ES-I3 (cell line): ENCODE measurements around the gene HSF2.
"Not testable (repeated sequence)": the region's sequence is repeated elsewhere in the genome, so short reads cannot be mapped to it uniquely, and the experiment has no call there.

Source experiments
- H3K36me3 ChIP-seq: 2 replicates; pipeline ENCODE4 v1.6.1; 2013; ENCODE audit warnings: mild to moderate bottlenecking, low read length, control low read depth, moderate library complexity; ENCODE audit not compliant: insufficient read depth
- H3K4me1 ChIP-seq: 2 replicates; pipeline ENCODE4 v1.6.1; 2013; ENCODE audit warnings: mild to moderate bottlenecking, control low read depth, low read length; ENCODE audit not compliant: insufficient read depth
- H3K9ac ChIP-seq: 2 replicates; pipeline ENCODE4 v1.6.1; 2013; ENCODE audit warnings: low read depth, mild to moderate bottlenecking, low read length, moderate library complexity
- H3K9me3 ChIP-seq: 2 replicates; pipeline ENCODE4 v1.6.1; 2013; ENCODE audit warnings: mild to moderate bottlenecking, low read length, moderate library complexity; ENCODE audit not compliant: control insufficient read depth, insufficient read depth

HSF2 gene

GRCh38 chr6:122454673-122455072 is 55.2 kb downstream of the HSF2 start:
- no peaks in the 10 kb centered on the region for H3K9me3 ChIP-seq
- H3K4me1 ChIP-seq = peaks cover 6% of the 10 kb centered on the region; the same call in 1 of the 2 replicates
- no peak overlapping the region for H3K9ac ChIP-seq
- peaks cover 3% of the 10 kb centered on the region; the same call in 1 of the 2 replicates for H3K36me3 ChIP-seq

GRCh38 chr6:122455116-122455515 is 55.7 kb downstream of the HSF2 start:
- H3K36me3 ChIP-seq, H3K4me1 ChIP-seq, H3K9ac ChIP-seq, H3K9me3 ChIP-seq: not testable (repeated sequence)

- H3K4me1 ChIP-seq = no peaks in the 10 kb centered on the region; the same call in 1 of the 2 replicates
- H3K9ac ChIP-seq = no peak overlapping the region
- peaks cover 3% of the 10 kb centered on the region; the same call in 1 of the 2 replicates for H3K36me3 ChIP-seq
- H3K9me3 ChIP-seq = no peaks in the 10 kb centered on the region
These were observed 58.6 kb downstream of the HSF2 start for GRCh38 chr6:122458087-122458486.

GRCh38 chr6:122459240-122459639 is 59.8 kb downstream of the HSF2 start:
- Histone ChIP-seq H3K9me3 (no peaks in the 10 kb centered on the region), H3K4me1 (no peaks in the 10 kb centered on the region), H3K36me3 (peaks cover 3% of the 10 kb centered on the region; the same call in 1 of the 2 replicates), H3K9ac (no peak overlapping the region)

GRCh38 chr6:122459865-122460416 is 60.5 kb downstream of the HSF2 start:
- H3K9ac ChIP-seq, H3K36me3 ChIP-seq, H3K4me1 ChIP-seq, H3K9me3 ChIP-seq: not testable (repeated sequence)

GRCh38 chr6:122461885-122462284 is 62.4 kb downstream of the HSF2 start:
- Histone ChIP-seq H3K36me3 (peaks cover 3% of the 10 kb centered on the region; the same call in 1 of the 2 replicates), H3K4me1 (no peaks in the 10 kb centered on the region), H3K9me3 (no peaks in the 10 kb centered on the region), H3K9ac (no peak overlapping the region)

GRCh38 chr6:122471107-122472021 is 71.9 kb downstream of the HSF2 start, which contains the start of gene SERINC1:
Gene SERINC1 (minus strand): TSS chr6:122471807. CDS start chr6:122471737, 70 bp downstream.
- Histone ChIP-seq H3K9ac (peak within 1 kb of the TSS; percentile 79), H3K36me3 (no peaks in the 10 kb centered on the region), H3K4me1 (no peaks in the 10 kb centered on the region), H3K9me3 (no peaks in the 10 kb centered on the region)

- Histone ChIP-seq H3K9ac (peak overlapping the region; percentile 79), H3K4me1 (no peaks in the 10 kb centered on the region), H3K36me3 (no peaks in the 10 kb centered on the region), H3K9me3 (no peaks in the 10 kb centered on the region)
These were observed 72.5 kb downstream of the HSF2 start for GRCh38 chr6:122472022-122472340.

GRCh38 chr6:122476131-122476530 is 76.7 kb downstream of the HSF2 start:
- Histone ChIP-seq H3K9ac (no peak overlapping the region), H3K36me3 (no peaks in the 10 kb centered on the region), H3K9me3 (no peaks in the 10 kb centered on the region), H3K4me1 (no peaks in the 10 kb centered on the region)

GRCh38 chr6:122482750-122483080 is 83.3 kb downstream of the HSF2 start:
- peak overlapping the region; percentile 91; the same call in 1 of the 2 replicates for H3K9ac ChIP-seq
- no peaks in the 10 kb centered on the region; the same call in 1 of the 2 replicates for H3K36me3 ChIP-seq
- H3K4me1 ChIP-seq = peaks cover 7% of the 10 kb centered on the region
- no peaks in the 10 kb centered on the region for H3K9me3 ChIP-seq
